HepG2 (cell line): ENCODE results near the gene EDC3. TPM values are rescaled to one million over a fixed set of nuclear protein-coding genes. Genes with fewer than 3 reads are reported as not detected.

ENCODE experiments used
- ATRX ChIP-seq: sonication (generic); formaldehyde crosslinking; IDR thresholded peaks from 2 replicates; pipeline ENCODE4 v1.4.0; 2020; ENCODE audit warnings: missing genetic modification reagents, borderline replicate concordance
- DNMT1 ChIP-seq: sonication (generic); formaldehyde crosslinking; IDR thresholded peaks from 2 replicates; pipeline ENCODE4 v1.5.1; 2020; ENCODE audit warnings: mild to moderate bottlenecking, missing genetic modification reagents
- NFE2L1 ChIP-seq: sonication (generic); formaldehyde crosslinking; IDR thresholded peaks from 2 replicates; pipeline ENCODE4 v1.4.0; 2020; ENCODE audit warnings: missing genetic modification reagents, mild to moderate bottlenecking, borderline replicate concordance
- RELA ChIP-seq: sonication (generic); formaldehyde crosslinking; IDR thresholded peaks from 2 replicates; pipeline ENCODE4 v1.4.0; 2020; ENCODE audit warnings: missing genetic modification reagents
- RFX1 ChIP-seq: fragments of 450-650 bp; IDR thresholded peaks from 2 replicates; pipeline ENCODE4 v1.6.1; 2017
- SOX5 ChIP-seq: IDR thresholded peaks from 2 replicates; pipeline ENCODE4 v1.6.1; 2016; ENCODE audit warnings: borderline replicate concordance
- SP1 ChIP-seq, 2 experiments: fragments of 450-650 bp in 1 of 2; sonication (generic) in 1 of 2; formaldehyde crosslinking in 1 of 2; IDR thresholded peaks; 2 replicates each; pipeline versions ENCODE4 v1.4.0 to v1.6.1; 2016 to 2020; ENCODE audit warnings: missing genetic modification reagents in 1 of 2
- THAP7 ChIP-seq: sonication (generic); formaldehyde crosslinking; IDR thresholded peaks from 2 replicates; pipeline ENCODE4 v1.8.1; 2023; ENCODE audit warnings: mild to moderate bottlenecking, missing genetic modification reagents
- ZBTB3 ChIP-seq: sonication (generic); formaldehyde crosslinking; IDR thresholded peaks from 2 replicates; pipeline ENCODE4 v1.4.0; 2020; ENCODE audit warnings: low read depth, mild to moderate bottlenecking, moderate library complexity, missing genetic modification reagents, borderline replicate concordance
- ZBTB7A ChIP-seq: sonication (generic); formaldehyde crosslinking; IDR thresholded peaks from 2 replicates; pipeline ENCODE4 v1.8.0; 2022; ENCODE audit warnings: mild to moderate bottlenecking, missing genetic modification reagents
- ZIK1 ChIP-seq: sonication (generic); formaldehyde crosslinking; IDR thresholded peaks from 2 replicates; pipeline ENCODE4 v1.5.0; 2020; ENCODE audit warnings: mild to moderate bottlenecking, low read depth, missing genetic modification reagents, borderline replicate concordance
- ZNF510 ChIP-seq: sonication (generic); formaldehyde crosslinking; IDR thresholded peaks from 2 replicates; pipeline ENCODE4 v1.4.0; 2020; ENCODE audit warnings: low read depth, mild to moderate bottlenecking, missing genetic modification reagents
- ZNF543 ChIP-seq: sonication (generic); formaldehyde crosslinking; IDR thresholded peaks from 2 replicates; pipeline ENCODE4 v1.4.0; 2020; ENCODE audit warnings: mild to moderate bottlenecking, missing genetic modification reagents
- ZNF609 ChIP-seq: sonication (generic); formaldehyde crosslinking; IDR thresholded peaks from 2 replicates; pipeline ENCODE4 v1.4.0; 2020; ENCODE audit warnings: mild to moderate bottlenecking, missing genetic modification reagents, borderline replicate concordance
- ZNF772 ChIP-seq: sonication (generic); formaldehyde crosslinking; IDR thresholded peaks from 2 replicates; pipeline ENCODE4 v1.5.0; 2020; ENCODE audit warnings: mild to moderate bottlenecking, missing genetic modification reagents
- polyA plus RNA-seq, 8 experiments: library from polyadenylated mRNA; depleted of rRNA in 3 of 8; stranded (reverse) in 7 of 8; unstranded in 1 of 8; fragments of >200 nt; fragmentation: Illumina TruSeq in 4 of 8; extraction: Trizol in 4 of 8; gene quantifications; 2 replicates each; pipeline versions ENCODE4 v1.2.1 to v1.2.3, GENCODE V29; 2011 to 2016; ENCODE audit warnings: low read depth in 4 of 8, missing spikeins in 1 of 8, mixed read lengths in 1 of 8; ENCODE audit not compliant: insufficient read depth in 1 of 8
- total RNA-seq, 5 experiments: library from RNA; depleted of rRNA; stranded (reverse); fragments of >200 nt; fragmentation: Illumina TruSeq; extraction: Trizol; gene quantifications; 2 replicates each; pipeline ENCODE4 v1.2.3, GENCODE V29; 2016; ENCODE audit warnings: low read depth in 1 of 5
- TF ChIP-seq, protein P1 (sequence below): sonication (generic); formaldehyde crosslinking; IDR thresholded peaks from 2 replicates; pipeline ENCODE4 v1.4.0; 2020; ENCODE audit warnings: missing genetic modification reagents, borderline replicate concordance
- TF ChIP-seq, protein P2 (sequence below): sonication (generic); formaldehyde crosslinking; IDR thresholded peaks from 2 replicates; pipeline ENCODE4 v1.4.0; 2020; ENCODE audit warnings: missing genetic modification reagents

EDC3 gene
- total and polyA plus RNA-seq, 2 of the 13 experiments (the other 11 are each of a cell fraction or from before 2014, with no cell fraction given) = 17.4 to 32.0 TPM

DNA sequence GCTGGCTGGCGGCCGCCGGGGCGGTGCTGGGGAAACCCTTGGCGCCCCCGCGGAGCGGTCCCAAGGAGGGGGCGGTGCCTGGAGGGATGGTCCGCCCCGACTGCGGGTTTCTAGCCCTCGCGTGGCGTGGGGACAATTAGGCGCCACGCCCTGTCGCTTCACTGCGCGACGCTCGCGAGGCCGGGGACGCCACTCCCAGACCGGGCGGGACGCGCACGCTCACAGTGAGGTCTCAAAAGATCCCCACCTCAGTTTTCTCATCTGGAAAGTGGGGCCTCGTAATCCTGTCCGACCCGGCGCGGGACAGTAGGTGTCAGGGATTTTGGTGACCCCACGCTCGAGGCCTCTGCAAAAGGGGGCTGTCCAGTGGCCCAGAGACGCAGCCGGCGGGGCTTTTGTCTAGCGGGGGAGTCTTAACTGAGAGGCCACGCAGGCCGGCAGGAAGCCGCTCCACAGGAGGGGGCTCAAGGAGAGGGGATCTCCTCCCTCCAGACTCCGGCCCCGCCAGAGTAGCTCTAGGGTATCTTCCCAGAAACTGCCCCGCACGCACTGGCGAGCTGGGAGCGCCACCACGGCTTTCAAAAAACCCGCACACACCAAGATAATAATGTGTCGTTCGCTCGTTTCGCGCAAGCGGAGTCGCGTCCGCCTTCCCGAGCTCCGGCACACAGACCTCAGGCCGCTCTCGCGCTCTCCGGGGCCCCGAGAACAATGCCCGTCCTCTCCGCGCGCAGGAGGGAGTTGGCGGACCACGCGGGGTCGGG lies 80.9 kb downstream of the EDC3 start (continued):
- TF ChIP-seq ZNF609 (CRISPR knock-in tag) (peak; percentile 39; the same call in 1 of the 2 replicates), RFX1 (no peak), ZNF543 (no peak), ATRX (CRISPR knock-in tag) (no peak), ZBTB7A (CRISPR knock-in tag) (no peak; the same call in 1 of the 2 replicates), NFE2L1 (CRISPR knock-in tag) (no peak), ZIK1 (CRISPR knock-in tag) (no peak), RELA (CRISPR knock-in tag) (no peak), ZNF510 (peak; percentile 69; the same call in 1 of the 2 replicates), DNMT1 (no peak), THAP7 (no peak), ZNF772 (no peak), SP1 (IDR thresholded peaks at IDR 0.05) (no peak), SP1 (CRISPR knock-in tag; IDR thresholded peaks at IDR 0.05) (peak; percentile 77), SOX5 (CRISPR knock-in tag) (no peak), ZBTB3 (0 out of 2 replicates have a peak, but pooled peaks have one; percentile 76)
- TF ChIP-seq, protein P1, sequence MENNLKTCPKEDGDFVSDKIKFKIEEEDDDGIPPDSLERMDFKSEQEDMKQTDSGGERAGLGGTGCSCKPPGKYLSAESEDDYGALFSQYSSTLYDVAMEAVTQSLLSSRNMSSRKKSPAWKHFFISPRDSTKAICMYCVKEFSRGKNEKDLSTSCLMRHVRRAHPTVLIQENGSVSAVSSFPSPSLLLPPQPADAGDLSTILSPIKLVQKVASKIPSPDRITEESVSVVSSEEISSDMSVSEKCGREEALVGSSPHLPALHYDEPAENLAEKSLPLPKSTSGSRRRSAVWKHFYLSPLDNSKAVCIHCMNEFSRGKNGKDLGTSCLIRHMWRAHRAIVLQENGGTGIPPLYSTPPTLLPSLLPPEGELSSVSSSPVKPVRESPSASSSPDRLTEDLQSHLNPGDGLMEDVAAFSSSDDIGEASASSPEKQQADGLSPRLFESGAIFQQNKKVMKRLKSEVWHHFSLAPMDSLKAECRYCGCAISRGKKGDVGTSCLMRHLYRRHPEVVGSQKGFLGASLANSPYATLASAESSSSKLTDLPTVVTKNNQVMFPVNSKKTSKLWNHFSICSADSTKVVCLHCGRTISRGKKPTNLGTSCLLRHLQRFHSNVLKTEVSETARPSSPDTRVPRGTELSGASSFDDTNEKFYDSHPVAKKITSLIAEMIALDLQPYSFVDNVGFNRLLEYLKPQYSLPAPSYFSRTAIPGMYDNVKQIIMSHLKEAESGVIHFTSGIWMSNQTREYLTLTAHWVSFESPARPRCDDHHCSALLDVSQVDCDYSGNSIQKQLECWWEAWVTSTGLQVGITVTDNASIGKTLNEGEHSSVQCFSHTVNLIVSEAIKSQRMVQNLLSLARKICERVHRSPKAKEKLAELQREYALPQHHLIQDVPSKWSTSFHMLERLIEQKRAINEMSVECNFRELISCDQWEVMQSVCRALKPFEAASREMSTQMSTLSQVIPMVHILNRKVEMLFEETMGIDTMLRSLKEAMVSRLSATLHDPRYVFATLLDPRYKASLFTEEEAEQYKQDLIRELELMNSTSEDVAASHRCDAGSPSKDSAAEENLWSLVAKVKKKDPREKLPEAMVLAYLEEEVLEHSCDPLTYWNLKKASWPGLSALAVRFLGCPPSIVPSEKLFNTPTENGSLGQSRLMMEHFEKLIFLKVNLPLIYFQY (CRISPR knock-in tag) = no peak
- TF ChIP-seq, protein P2, sequence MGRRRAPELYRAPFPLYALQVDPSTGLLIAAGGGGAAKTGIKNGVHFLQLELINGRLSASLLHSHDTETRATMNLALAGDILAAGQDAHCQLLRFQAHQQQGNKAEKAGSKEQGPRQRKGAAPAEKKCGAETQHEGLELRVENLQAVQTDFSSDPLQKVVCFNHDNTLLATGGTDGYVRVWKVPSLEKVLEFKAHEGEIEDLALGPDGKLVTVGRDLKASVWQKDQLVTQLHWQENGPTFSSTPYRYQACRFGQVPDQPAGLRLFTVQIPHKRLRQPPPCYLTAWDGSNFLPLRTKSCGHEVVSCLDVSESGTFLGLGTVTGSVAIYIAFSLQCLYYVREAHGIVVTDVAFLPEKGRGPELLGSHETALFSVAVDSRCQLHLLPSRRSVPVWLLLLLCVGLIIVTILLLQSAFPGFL = no peak
